Right kidney (tissue), 9 donors: ENCODE results near the gene SNAP47.
"Not testable (repeated sequence)": the region's sequence is repeated elsewhere in the genome, so short reads cannot be mapped to it uniquely, and the experiment has no call there.

Experiments used
- DNase-seq: peaks from one replicate; pipeline ENCODE4 v3.0.0-alpha.2; 2016
- long read RNA-seq, 8 donors: transcript quantifications; one replicate each; lab custom pipeline, GENCODE V29; 2026

SNAP47 gene, protein sequence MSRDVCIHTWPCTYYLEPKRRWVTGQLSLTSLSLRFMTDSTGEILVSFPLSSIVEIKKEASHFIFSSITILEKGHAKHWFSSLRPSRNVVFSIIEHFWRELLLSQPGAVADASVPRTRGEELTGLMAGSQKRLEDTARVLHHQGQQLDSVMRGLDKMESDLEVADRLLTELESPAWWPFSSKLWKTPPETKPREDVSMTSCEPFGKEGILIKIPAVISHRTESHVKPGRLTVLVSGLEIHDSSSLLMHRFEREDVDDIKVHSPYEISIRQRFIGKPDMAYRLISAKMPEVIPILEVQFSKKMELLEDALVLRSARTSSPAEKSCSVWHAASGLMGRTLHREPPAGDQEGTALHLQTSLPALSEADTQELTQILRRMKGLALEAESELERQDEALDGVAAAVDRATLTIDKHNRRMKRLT
- long read RNA-seq, donor 1, transcript SNAP47-202 (5 exons, 2,362 nt): major isoform, 15 of 17 reads
- long read RNA-seq, donor 1, partial matches to known transcripts: 0 of 17 reads
- long read RNA-seq, donor 1, other reads (novel, unspliced or antisense): 0 of 17 reads
- long read RNA-seq, donor 2, transcript SNAP47-202 (5 exons, 2,362 nt): major isoform, 10 of 19 reads
- long read RNA-seq, donor 2, partial matches to known transcripts: 0 of 19 reads
- long read RNA-seq, donor 2, other reads (novel, unspliced or antisense): 5 of 19 reads
- long read RNA-seq, donor 3, partial matches to known transcripts: 0 of 4 reads
- long read RNA-seq, donor 3, other reads (novel, unspliced or antisense): 0 of 4 reads
- long read RNA-seq, donor 4, transcript SNAP47-202 (5 exons, 2,362 nt): major isoform, 8 of 11 reads
- long read RNA-seq, donor 4, partial matches to known transcripts: 0 of 11 reads
- long read RNA-seq, donor 4, other reads (novel, unspliced or antisense): 0 of 11 reads
- long read RNA-seq, donor 5, partial matches to known transcripts: 0 of 11 reads
- long read RNA-seq, donor 5, other reads (novel, unspliced or antisense): 6 of 11 reads
- long read RNA-seq, donor 6, transcript SNAP47-202 (5 exons, 2,362 nt): major isoform, 9 of 21 reads
- long read RNA-seq, donor 6, partial matches to known transcripts: 9 of 21 reads
- long read RNA-seq, donor 6, other reads (novel, unspliced or antisense): 0 of 21 reads
- long read RNA-seq, donor 7, transcript SNAP47-202 (5 exons, 2,362 nt): major isoform, 13 of 17 reads
- long read RNA-seq, donor 7, partial matches to known transcripts: 0 of 17 reads
- long read RNA-seq, donor 7, other reads (novel, unspliced or antisense): 0 of 17 reads
- long read RNA-seq, donor 8, transcript SNAP47-202 (5 exons, 2,362 nt): major isoform, 6 of 21 reads
- long read RNA-seq, donor 8, partial matches to known transcripts: 14 of 21 reads
- long read RNA-seq, donor 8, other reads (novel, unspliced or antisense): 0 of 21 reads

DNA sequence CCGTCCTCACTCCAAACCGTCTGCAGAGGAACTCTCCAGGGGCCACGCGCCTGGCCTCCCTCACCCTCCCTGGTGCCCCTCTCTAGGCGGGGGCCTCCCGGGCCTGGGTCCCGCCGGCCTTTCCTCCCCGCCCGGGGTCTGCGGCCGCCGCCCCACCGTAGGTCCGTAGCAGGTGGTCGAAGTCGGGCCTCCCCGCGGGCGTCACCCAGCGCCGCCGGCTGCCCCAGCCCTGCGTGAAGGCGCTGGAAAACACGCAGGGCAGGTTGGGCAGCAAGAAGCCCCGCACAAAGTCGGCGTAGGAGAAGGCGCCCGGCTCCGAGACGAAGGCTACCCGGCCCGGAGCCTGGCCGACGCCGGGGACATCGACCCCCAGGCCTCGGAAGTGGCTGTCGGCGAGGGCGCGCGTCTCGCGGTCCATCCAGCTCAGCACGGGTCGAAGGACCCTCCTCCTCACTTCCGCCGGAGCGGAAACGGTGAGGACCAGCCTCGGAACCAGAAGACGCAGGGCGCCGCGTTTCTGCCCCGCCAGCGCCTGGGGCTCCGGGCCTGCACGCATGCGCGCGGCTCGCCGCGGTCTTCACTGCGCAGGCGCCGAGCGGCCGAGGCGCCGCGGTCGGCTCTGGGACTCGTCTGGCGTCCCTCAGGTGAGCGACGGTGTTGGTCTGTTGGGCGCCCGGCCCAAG lies at the start of gene SNAP47, which contains the start of gene JMJD4:
Gene SNAP47, plus strand, starts transcription at position 580 of the 683 bp plus-strand sequence. CDS start 12,302 bp downstream, outside the sequence.
Gene JMJD4, minus strand, starts transcription at position 447 of the 683 bp plus-strand sequence. Its CDS starts 29 bp downstream, at position 418.
- peak; percentile 96 for DNase-seq

DNA sequence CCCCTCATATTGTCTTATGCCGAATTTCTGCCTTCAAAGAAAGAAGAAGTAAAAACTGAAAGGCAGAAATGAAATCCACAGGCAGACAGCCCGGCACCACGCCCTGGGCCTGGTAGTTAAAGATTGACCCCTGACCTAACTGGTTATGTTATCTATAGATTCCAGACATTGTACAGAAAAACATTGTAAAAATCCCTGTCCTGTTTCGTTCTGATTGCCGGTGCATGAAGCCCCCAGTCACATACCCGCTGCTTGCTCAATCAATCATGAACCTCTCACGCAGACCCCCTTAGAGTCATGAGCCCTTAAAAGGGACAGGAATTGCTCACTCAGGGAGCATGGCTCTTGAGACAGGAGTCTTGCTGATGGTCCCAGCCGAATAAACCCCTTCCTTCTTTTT lies 49.4 kb upstream of the SNAP47 start:
- DNase-seq: no peak

DNA sequence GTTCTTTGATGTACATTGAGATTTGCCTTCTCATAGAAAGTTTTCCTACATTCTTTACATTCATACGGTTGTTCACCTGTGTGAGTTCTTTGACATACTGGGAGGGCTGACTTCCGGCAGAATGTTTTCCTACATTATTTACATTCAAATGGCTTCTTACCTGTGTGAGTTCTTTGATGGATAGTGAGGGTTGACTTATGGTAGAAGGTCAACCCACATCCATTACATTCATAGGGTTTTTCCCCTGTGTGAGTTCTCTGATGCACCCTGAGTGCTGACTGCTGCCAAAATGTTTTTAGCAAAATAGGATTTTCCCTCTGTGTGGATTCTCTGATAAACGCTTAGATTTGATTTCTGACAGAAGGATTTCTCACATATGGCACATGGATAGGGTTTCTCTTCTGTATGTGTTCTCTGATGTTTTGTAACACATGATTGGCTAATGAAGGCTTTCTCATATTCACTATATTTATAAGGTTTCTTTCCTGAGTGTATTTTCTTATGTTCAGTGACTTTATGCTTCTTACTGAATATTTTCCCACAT lies 37.8 kb upstream of the SNAP47 start:
- no peak for DNase-seq

DNA sequence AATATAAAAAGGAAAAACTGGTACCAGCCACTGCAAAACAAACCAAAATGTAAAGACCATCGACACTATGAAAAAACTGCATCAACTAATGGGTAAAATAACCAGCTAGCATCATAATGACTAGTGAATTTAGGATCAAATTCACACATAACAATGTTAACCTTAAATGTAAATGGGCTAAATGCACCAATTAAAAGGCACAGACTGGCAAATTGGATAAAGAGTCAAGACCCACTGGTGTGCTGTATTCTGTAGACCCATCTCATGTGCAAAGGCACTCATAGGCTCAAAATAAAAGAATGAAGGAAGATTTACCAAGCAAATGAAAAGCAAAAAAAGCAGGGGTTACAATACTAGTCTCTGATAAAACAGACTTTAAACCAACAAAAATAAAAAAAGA lies 33.6 kb upstream of the SNAP47 start:
- not testable (repeated sequence) for DNase-seq

DNA sequence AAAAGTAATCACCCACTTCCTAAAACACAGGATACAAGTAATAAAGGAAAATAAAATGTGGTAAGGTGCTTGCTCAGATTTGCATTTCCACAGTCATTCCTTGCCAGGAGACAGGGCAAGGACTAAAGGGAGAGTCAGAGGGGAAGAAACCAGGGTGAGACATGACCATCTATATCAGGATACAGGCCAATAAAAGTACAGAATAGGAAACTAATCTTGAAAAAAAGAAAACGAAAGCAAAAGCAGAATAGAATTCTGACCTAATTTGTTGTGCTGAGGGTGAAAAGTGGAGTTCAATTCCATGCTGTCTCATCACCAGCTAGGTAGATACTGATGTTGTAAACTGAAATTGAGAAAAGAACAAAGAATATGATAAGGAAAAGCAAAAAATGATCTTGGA lies 27.4 kb upstream of the SNAP47 start:
- no peak for DNase-seq

DNA sequence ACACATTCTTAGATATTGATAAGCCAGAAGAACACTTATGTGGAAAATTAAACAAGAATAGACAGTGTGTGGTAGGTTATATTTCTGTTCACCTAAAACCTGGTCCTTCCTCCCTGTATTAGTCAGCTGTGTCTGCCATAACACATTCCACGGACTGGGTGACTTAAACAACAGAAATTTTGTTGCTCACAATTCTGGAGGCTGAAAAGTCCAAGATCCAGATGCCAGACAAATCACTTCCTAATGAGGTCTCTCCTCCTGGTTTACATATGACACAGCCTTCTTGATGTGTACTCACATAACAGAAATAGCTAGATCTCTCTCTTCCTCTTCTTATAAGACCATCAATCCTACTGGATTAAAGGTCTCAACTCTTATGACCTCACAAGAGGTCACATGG lies 25.8 kb upstream of the SNAP47 start:
- no peak for DNase-seq

DNA sequence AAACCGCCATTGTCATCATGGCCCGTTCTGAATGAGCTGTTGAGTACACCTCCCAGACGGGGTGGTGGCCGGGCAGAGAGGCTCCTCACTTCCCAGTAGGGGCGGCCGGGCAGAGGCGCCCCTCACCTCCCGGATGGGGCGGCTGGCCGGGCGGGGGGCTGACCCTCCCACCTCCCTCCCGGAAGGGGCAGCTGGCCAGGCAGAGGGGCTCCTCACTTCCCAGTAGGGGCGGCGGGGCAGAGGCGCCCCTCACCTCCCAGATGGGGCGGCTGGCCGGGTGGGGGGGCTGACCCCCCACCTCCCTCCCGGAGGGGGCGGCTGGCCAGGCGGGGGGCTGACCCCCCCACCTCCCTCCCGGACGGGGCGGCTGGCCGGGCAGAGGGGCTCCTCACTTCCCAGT lies 24.8 kb upstream of the SNAP47 start:
- not testable (repeated sequence) for DNase-seq

DNA sequence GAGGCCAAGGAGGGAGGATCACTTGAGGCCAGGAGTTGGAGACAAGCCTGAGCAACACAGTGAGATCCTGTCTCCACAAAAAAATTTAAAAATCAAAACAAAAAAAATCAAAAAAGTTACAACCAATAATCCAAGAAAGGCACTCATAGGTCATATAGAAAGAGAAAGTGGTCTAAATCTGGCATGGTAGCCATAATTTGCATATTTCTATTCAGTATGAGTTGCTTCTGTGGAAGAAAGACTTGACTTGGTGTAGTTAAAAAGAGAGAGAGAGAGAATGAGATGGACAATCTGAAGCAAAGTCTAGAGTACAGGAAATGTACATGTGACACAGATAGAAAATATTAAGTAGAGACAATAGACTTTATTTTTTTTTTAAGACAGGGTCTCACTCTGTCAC lies 22.6 kb upstream of the SNAP47 start:
- DNase-seq: no peak

DNA sequence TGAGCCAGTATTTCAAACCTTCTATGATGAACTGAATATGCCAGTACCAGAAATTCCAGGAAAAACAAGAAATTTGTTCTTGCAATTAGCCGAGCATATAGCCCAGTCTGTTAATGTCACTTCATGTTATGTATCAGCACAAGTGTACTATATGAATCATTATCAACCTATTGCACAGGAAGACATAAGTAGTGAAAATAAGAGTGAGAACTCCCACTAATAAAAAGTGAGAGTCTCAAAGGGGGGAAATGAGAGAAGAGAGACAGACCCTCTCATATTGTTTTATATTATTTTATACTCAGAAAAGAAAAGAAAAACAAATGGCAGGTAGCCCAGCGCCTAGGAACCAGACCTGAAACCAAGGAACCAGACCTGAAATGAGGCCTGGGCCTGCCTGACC lies 16.3 kb upstream of the SNAP47 start:
- no peak for DNase-seq

DNA sequence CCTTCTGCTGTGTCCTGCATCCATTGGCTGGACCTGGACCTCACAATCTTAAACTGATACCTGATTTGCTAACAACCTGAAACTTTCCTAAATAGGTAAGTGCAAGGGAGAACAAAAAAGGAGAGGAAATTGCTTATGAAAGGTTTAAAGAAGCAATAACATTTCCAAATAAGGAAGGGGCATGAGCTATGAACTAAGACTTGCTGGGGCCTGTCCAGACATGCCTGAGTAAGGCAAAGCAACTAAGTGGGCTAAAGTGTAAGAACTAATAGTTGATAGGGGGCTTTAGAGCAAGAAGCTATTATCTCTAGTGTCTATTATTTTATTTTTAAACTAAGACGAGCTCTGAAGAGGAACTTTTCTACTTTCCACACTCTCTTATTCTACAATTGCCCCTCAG lies 11.8 kb upstream of the SNAP47 start:
- no peak for DNase-seq

DNA sequence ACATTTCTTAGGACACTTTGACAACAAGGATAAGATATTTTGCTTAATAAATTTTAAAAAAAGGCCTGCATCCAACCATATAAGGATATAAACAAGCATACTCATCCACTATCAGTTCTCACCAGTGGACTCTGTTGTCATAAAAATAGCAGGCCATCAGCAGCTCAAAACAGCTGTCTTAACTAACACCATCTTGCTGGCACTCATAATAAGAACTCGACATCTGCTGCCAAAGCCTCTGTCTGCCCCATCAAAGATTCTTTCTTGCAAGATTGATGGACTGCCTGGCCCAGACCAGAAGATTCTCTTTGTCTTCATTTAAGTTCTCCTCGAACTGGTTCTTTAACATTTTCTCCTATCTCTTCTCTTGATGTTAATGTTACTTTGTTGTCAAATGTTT lies 10.2 kb upstream of the SNAP47 start:
- DNase-seq: no peak

DNA sequence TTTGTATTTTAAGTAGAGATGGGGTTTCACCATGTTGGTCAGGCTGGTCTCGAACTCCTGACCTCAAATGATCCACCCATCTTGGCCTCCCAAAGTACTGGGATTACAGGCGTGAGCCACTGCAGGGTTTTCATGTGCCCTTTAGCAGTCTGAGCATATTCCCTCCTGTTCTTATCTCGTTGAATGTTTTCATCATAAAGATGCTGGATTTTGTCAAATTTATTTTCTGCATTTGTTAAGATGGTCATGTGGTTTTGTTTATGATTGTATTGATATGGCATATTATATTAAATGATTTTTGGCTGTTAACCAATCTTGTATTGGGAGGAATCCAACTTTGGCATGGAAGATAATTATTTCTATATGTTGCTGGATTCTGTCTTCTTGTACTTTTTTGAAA lies 8.9 kb upstream of the SNAP47 start:
- no peak for DNase-seq

DNA sequence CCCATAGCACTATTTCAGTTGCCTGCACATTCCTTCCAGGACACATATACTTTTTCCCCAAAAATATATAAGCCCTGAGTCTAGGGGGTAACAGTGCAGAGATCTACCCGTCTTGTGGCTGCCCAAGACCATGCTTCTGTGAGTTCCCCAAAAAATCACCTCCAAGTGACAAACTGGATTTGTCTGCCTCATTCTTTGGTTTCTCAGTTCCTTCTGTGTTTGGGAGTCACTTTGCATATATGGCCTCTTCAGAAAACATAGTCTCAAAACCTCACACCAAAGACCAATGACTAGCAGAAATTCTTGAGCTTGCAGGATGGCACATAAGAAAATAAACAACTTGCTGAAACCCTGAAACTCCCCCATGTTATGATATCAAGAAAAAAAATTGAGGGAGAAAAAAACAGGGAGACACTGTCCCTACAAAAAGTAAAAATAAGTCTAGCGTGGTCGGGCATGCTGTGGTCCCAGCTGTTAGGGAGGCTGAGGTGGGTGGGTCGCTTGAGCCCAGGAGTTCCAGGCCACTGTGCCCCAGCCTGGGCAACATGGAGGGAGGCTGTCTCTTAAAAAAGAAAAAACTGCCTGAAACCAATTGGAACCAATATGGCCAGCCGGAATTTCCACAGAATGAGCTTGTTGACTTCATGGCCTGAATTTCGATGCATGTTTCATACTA lies 8.2 kb upstream of the SNAP47 start:
- DNase-seq: peak; percentile 3

DNA sequence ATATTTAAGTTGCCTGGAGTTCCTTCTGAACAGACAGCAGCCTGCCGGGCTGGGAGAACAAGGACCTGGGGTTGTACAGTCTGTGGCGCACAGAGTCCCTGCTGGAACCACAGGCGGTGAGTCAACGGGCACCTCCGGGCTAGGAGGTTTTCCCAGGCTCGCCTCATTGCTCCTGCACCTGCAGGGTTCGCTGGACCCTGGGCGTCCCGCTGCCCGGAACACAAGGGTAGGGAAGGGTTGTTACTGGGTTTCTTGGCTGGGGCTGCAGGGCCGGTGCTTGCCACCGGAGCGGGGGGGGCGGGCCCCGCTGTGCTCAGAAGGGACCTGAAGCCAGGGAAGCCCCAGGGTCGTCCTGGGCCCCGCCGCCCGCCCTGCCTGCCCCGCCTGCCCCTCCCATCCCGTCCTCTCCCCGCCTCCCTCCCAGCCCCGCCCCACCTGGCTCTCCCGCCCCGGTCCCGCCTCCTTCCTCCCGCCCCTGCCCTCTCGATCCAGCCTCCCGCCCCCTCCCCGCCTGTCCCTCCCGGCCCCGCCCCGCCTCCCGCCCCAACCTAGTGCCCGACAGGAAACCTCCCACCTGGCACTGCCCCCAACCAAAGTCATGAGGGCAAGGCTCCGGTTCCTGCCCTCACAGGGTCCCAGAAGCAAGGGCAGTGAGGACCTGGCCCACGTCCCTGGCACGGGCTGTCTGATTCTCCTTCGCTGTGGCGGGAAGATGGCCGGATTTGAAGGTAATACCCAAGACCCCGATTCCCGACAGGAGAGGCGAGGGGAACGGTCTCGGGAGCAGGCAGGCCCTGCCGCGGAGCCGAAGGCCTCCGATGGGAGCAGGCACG lies 7.0 kb upstream of the SNAP47 start:
- DNase-seq: peak; percentile 83

DNA sequence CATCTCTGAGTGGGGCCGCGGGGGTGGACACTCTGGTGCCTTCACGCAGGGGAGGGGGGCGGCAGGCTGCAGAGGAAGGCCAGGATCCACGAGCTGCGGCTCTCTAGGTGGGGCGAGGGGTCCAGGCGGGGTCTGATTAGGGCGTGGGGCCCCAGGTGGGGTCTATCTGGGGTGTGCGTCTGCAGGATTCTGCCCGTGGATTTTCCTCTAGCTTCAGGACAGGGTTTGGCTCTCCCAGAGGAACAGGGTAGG lies 6.4 kb upstream of the SNAP47 start:
- DNase-seq: no peak

DNA sequence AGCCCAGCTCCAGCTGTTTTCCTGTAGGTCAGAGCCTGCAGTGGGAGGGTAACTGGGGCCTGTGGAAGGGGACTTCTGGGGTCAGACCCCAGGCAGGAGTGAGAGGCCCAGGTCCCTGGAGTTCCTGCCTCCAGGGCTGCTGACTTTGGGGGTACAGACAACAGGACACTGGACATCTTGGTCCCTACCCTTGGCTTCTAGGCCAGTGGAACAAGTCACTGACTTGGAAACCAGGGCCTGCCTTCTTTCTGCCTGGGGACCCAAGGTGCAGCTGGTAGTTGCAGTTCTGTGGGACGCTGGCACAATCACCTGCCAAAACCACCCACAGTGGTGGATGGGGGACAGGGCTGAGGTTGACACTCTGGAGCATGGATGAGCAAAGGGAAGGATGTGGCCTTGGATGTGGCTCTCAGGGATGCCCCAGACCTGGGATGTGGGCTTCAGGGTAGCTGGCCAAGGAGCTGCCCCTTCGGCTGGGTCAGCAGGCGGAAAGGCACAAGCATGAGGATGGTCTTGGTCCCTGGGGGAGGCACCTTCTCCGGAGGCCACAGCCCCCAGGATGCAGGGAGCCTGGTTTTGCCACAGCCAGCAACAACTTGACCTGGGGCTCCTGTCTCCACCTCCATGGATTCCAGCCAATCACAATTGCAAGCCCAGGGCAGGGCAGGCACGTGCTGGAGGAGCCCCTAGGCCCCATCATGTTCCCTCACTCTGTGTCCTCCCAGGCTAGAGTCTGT lies 5.9 kb upstream of the SNAP47 start:
- peak; percentile 31 for DNase-seq

DNA sequence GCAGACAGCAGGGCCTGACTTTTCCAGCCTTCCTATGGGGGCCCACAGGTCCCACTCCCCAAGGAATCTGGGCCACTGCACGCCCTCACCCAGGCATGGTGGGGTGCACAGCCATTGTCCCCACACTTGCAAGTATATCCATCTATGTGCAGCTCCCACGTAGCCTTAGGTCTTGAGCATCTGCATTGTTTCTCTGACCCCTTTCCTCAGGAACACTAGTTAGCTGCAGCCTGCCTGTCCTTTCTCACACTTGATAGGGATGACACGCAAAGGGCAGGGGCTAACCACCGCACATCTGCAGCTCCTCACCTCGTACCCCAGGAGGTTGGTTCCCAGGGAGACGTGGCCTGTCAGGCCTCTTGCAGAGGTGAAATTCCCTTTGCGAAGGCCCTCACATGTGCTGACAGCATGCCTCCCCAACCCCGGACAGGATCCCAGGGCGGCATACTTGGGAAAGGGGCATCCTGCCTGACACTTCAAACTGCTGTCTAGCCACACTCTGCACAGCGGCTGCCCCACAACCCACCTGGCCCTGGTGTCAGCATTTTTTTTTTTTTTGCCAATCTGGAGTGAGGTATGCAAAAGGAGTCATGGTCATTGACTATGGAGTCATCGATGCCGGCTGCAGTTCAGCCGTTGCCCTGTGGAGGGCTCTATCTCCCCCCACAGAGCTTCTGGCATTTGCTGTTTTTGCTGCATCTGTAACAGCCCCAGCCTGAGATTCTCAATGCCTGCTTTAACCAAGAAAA lies 5.2 kb upstream of the SNAP47 start:
- peak; percentile 17 for DNase-seq

DNA sequence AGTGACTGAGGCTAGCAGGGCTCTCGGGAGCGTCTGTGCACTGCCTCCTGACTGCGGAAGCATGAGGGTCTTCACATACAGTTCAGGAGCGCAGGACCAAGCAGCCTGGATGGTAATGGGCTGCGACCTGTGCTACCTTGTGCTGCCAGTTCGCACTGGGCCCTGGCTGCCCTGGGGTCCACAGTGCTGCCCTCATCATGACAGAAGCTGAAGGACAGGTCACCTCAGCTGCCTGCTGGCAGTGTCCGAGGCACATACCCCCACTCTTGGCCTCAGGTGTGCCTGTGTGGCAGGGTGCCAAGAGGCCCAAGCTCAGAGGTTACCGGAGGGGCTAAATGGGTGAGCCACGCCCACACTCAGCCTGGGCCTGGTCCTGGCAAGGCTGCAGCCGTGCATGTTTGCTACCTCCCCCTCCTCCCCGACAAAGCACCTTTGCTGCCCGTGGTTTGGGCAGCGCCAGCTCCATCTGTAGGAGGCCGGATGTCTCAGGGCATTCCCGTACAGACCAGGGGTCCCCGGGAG lies 4.5 kb upstream of the SNAP47 start:
- peak; percentile 35 for DNase-seq
